ENCODE data around the gene PLB1. TPM values are rescaled to one million over a fixed set of nuclear protein-coding genes. Genes with fewer than 3 reads are reported as not detected.

Gene PLB1
- total RNA-seq, 1 experiment from 2014 or later, result 0.44 TPM

DNA sequence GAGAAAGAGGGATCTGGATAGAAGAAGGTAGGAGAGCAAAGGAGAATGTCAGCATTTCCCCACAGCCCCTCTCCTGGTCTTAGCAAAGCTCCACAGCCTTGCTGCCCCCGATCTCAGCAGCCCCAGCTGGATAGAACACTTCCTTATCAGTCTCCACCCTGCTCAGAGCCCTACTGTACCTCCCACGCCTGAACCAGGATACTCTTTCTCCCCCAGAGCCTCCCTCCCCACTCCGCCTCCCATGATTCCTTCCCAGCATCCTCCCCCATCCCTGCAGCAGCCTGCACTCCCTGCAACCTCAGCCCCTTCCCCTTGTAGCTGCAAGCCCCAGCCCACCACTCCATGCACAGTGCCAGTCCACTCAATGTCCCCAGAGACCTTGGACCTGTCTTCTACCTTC, 25.8 kb downstream of the PLB1 start (continued):
- TF ChIP-seq, protein P1, sequence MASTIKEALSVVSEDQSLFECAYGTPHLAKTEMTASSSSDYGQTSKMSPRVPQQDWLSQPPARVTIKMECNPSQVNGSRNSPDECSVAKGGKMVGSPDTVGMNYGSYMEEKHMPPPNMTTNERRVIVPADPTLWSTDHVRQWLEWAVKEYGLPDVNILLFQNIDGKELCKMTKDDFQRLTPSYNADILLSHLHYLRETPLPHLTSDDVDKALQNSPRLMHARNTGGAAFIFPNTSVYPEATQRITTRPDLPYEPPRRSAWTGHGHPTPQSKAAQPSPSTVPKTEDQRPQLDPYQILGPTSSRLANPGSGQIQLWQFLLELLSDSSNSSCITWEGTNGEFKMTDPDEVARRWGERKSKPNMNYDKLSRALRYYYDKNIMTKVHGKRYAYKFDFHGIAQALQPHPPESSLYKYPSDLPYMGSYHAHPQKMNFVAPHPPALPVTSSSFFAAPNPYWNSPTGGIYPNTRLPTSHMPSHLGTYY (CRISPR knock-in tag; IDR thresholded peaks at IDR 0.05), result no peak
- TF ChIP-seq NR2C2 (CRISPR knock-in tag; IDR thresholded peaks at IDR 0.05) (no peak), SMAD3 (CRISPR knock-in tag; IDR thresholded peaks at IDR 0.05; ENCODE audit: borderline replicate concordance) (no peak)
- TF ChIP-seq, protein P2, sequence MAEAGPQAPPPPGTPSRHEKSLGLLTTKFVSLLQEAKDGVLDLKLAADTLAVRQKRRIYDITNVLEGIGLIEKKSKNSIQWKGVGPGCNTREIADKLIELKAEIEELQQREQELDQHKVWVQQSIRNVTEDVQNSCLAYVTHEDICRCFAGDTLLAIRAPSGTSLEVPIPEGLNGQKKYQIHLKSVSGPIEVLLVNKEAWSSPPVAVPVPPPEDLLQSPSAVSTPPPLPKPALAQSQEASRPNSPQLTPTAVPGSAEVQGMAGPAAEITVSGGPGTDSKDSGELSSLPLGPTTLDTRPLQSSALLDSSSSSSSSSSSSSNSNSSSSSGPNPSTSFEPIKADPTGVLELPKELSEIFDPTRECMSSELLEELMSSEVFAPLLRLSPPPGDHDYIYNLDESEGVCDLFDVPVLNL (CRISPR knock-in tag; IDR thresholded peaks at IDR 0.05; ENCODE audit: borderline replicate concordance, low read depth), result no peak

DNA sequence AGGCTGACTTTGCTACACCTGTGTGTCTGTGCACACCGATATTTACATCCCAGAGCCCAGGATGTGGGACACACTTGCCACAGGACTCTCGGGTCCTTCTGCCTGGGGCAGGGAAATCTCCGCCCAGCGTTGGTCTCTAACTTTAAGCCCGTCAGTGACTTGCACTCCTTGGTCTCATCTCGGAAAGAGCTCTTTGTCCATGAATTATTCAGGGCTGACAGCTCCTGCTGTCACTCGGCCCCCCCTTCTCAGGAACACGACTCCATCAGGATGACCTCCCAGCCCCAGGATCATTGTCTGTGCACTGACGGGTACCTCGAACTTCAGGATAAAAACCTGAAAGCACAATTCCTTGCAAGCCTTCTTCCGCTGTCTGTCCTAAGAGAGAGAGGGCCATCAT, 26.6 kb downstream of the PLB1 start:
- Mint-ChIP-seq H3K27me3 (ENCODE audit: low read depth) (peaks cover 10% of the 10 kb centered on the region; the same call in 1 of the 2 replicates), H3K27ac (no peak overlapping the region), H3K4me1 (peaks cover 6% of the 10 kb centered on the region), H3K36me3 (no peaks in the 10 kb centered on the region), H3K4me3 (no peak overlapping the region), H3K9me3 (no peaks in the 10 kb centered on the region)
- ChIA-PET CTCF (no interaction called here), POLR2A (no interaction called here)
- DNase-seq (ENCODE audit: low spot score), result no peak
- ATAC-seq, result no peak
- TF ChIP-seq NFYB (CRISPR knock-in tag; conservative IDR thresholded peaks at IDR 0.05; ENCODE audit: low read depth) (no peak), CREM (CRISPR knock-in tag; IDR thresholded peaks at IDR 0.05) (no peak), TP53 (CRISPR knock-in tag; IDR thresholded peaks at IDR 0.05) (no peak), GRHL2 (CRISPR knock-in tag; IDR thresholded peaks at IDR 0.05; ENCODE audit: insufficient replicate concordance, severe bottlenecking) (no peak), OVOL2 (CRISPR knock-in tag; IDR thresholded peaks at IDR 0.05; ENCODE audit: borderline replicate concordance) (no peak), ZBTB21 (CRISPR knock-in tag; IDR thresholded peaks at IDR 0.05; ENCODE audit: borderline replicate concordance) (no peak)
- TF ChIP-seq, protein P1 (CRISPR knock-in tag; IDR thresholded peaks at IDR 0.05), result no peak
- TF ChIP-seq, protein P3, sequence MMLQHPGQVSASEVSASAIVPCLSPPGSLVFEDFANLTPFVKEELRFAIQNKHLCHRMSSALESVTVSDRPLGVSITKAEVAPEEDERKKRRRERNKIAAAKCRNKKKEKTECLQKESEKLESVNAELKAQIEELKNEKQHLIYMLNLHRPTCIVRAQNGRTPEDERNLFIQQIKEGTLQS (CRISPR knock-in tag; conservative IDR thresholded peaks at IDR 0.05), result no peak
- TF ChIP-seq, protein P4, sequence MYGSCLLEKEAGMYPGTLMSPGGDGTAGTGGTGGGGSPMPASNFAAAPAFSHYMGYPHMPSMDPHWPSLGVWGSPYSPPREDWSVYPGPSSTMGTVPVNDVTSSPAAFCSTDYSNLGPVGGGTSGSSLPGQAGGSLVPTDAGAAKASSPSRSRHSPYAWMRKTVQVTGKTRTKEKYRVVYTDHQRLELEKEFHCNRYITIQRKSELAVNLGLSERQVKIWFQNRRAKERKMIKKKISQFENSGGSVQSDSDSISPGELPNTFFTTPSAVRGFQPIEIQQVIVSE (CRISPR knock-in tag; IDR thresholded peaks at IDR 0.05; ENCODE audit: borderline replicate concordance), result no peak
- TF ChIP-seq, protein P5, sequence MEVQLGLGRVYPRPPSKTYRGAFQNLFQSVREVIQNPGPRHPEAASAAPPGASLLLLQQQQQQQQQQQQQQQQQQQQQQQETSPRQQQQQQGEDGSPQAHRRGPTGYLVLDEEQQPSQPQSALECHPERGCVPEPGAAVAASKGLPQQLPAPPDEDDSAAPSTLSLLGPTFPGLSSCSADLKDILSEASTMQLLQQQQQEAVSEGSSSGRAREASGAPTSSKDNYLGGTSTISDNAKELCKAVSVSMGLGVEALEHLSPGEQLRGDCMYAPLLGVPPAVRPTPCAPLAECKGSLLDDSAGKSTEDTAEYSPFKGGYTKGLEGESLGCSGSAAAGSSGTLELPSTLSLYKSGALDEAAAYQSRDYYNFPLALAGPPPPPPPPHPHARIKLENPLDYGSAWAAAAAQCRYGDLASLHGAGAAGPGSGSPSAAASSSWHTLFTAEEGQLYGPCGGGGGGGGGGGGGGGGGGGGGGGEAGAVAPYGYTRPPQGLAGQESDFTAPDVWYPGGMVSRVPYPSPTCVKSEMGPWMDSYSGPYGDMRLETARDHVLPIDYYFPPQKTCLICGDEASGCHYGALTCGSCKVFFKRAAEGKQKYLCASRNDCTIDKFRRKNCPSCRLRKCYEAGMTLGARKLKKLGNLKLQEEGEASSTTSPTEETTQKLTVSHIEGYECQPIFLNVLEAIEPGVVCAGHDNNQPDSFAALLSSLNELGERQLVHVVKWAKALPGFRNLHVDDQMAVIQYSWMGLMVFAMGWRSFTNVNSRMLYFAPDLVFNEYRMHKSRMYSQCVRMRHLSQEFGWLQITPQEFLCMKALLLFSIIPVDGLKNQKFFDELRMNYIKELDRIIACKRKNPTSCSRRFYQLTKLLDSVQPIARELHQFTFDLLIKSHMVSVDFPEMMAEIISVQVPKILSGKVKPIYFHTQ (CRISPR knock-in tag; IDR thresholded peaks at IDR 0.05), result no peak
- TF ChIP-seq, protein P2 (CRISPR knock-in tag; IDR thresholded peaks at IDR 0.05; ENCODE audit: borderline replicate concordance, low read depth), result no peak
- TF ChIP-seq, protein P6, sequence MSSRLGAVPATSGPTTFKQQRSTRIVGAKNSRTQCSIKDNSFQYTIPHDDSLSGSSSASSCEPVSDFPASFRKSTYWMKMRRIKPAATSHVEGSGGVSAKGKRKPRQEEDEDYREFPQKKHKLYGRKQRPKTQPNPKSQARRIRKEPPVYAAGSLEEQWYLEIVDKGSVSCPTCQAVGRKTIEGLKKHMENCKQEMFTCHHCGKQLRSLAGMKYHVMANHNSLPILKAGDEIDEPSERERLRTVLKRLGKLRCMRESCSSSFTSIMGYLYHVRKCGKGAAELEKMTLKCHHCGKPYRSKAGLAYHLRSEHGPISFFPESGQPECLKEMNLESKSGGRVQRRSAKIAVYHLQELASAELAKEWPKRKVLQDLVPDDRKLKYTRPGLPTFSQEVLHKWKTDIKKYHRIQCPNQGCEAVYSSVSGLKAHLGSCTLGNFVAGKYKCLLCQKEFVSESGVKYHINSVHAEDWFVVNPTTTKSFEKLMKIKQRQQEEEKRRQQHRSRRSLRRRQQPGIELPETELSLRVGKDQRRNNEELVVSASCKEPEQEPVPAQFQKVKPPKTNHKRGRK (CRISPR knock-in tag; IDR thresholded peaks at IDR 0.05; ENCODE audit: borderline replicate concordance), result no peak
